Liver (tissue), 9 donors: Measurements from ENCODE around the gene ZNRF2. TPM values are rescaled to one million over a fixed set of nuclear protein-coding genes. Genes with fewer than 3 reads are reported as not detected.

Source experiments
- DNase-seq: peaks from one replicate; pipeline ENCODE4 v3.0.0-alpha.2; 2017; ENCODE audit warnings: low spot score
- H3K27ac ChIP-seq, 2 donors: one replicate each; pipeline ENCODE4 v1.7.0; 2013; ENCODE audit warnings: inconsistent platforms in 2 of 2, low read length in 2 of 2, control low read depth in 1 of 2, low read depth in 1 of 2, mild to moderate bottlenecking in 1 of 2
- H3K27me3 ChIP-seq, 4 donors: one replicate each; pipeline versions ENCODE4 v1.6.1 to v1.7.0; 2013; ENCODE audit warnings: low read length in 3 of 4, inconsistent platforms in 1 of 4, mild to moderate bottlenecking in 1 of 4, moderate library complexity in 1 of 4; ENCODE audit not compliant: control insufficient read depth in 4 of 4, insufficient read depth in 4 of 4
- H3K36me3 ChIP-seq, 4 donors: one replicate each; pipeline versions ENCODE4 v1.6.1 to v1.7.0; 2013; ENCODE audit warnings: low read length in 3 of 4, mild to moderate bottlenecking in 3 of 4, low read depth in 1 of 4, moderate library complexity in 1 of 4; ENCODE audit not compliant: control insufficient read depth in 4 of 4, insufficient read depth in 3 of 4
- H3K4me1 ChIP-seq, 4 donors: one replicate each; pipeline versions ENCODE4 v1.6.1 to v1.7.0; 2013; ENCODE audit warnings: low read length in 3 of 4, mild to moderate bottlenecking in 3 of 4, moderate library complexity in 1 of 4; ENCODE audit not compliant: control insufficient read depth in 4 of 4, insufficient read depth in 4 of 4
- H3K4me3 ChIP-seq, 3 donors: one replicate each; pipeline versions ENCODE4 v1.6.1 to v1.7.0; 2013; ENCODE audit warnings: low read length in 3 of 3, control low read depth in 1 of 3, low read depth in 1 of 3, mild to moderate bottlenecking in 1 of 3
- H3K9ac ChIP-seq, 2 donors: one replicate each; pipeline ENCODE4 v1.7.0; 2013; ENCODE audit warnings: low read length in 2 of 2, mild to moderate bottlenecking in 2 of 2, moderate library complexity in 2 of 2, control low read depth in 1 of 2, low read depth in 1 of 2
- H3K9me3 ChIP-seq, 4 donors: one replicate each; pipeline versions ENCODE4 v1.6.1 to v1.7.0; 2013; ENCODE audit warnings: low read length in 3 of 4; ENCODE audit not compliant: control insufficient read depth in 4 of 4
- FOXA1 ChIP-seq: IDR thresholded peaks from 2 replicates; pipeline ENCODE4 v1.6.1; 2016; ENCODE audit warnings: antibody characterized with exemption
- FOXA2 ChIP-seq: IDR thresholded peaks from 2 replicates; pipeline ENCODE4 v1.6.1; 2016; ENCODE audit warnings: antibody characterized with exemption
- GABPA ChIP-seq, 2 donors: IDR thresholded peaks in 1 of 2; conservative IDR thresholded peaks in 1 of 2; 2 replicates each; pipeline ENCODE4 v1.6.1; 2016; ENCODE audit warnings: antibody characterized with exemption in 2 of 2, mild to moderate bottlenecking in 1 of 2, moderate library complexity in 1 of 2
- HNF4A ChIP-seq, 2 donors: conservative IDR thresholded peaks; 2 replicates each; pipeline ENCODE4 v1.6.1; 2016; ENCODE audit warnings: antibody characterized with exemption in 2 of 2, mild to moderate bottlenecking in 2 of 2
- HNF4G ChIP-seq: IDR thresholded peaks from 2 replicates; pipeline ENCODE4 v1.6.1; 2016; ENCODE audit warnings: antibody characterized with exemption
- JUND ChIP-seq, 2 donors: IDR thresholded peaks; 2 replicates each; pipeline ENCODE4 v1.6.1; 2016; ENCODE audit warnings: antibody characterized with exemption in 2 of 2
- NR2F2 ChIP-seq: IDR thresholded peaks from 2 replicates; pipeline ENCODE4 v1.6.1; 2016; ENCODE audit warnings: antibody characterized with exemption
- RAD21 ChIP-seq, 2 donors: IDR thresholded peaks; 2 replicates each; pipeline ENCODE4 v1.6.1; 2016; ENCODE audit warnings: antibody characterized with exemption in 2 of 2, mild to moderate bottlenecking in 2 of 2
- REST ChIP-seq: IDR thresholded peaks from 2 replicates; pipeline ENCODE4 v1.6.1; 2016; ENCODE audit warnings: antibody characterized with exemption, mild to moderate bottlenecking
- RXRA ChIP-seq, 2 donors: IDR thresholded peaks; 2 replicates each; pipeline ENCODE4 v1.6.1; 2017 to 2018; ENCODE audit warnings: antibody characterized with exemption in 2 of 2, mild to moderate bottlenecking in 1 of 2
- SP1 ChIP-seq: IDR thresholded peaks from 2 replicates; pipeline ENCODE4 v1.6.1; 2018; ENCODE audit warnings: antibody characterized with exemption, mild to moderate bottlenecking
- YY1 ChIP-seq: IDR thresholded peaks from 2 replicates; pipeline ENCODE4 v1.6.1; 2016; ENCODE audit warnings: antibody characterized with exemption, mild to moderate bottlenecking
- WGBS: extraction: QIAGEN DNeasy Blood & Tissue Kit; methylation state at CpG from one replicate; pipeline ENCODE4 v1.1.7; 2013; 5-methylcytosine and 5-hydroxymethylcytosine counted together
- polyA plus RNA-seq, 2 donors: library from polyadenylated mRNA; stranded (reverse) in 1 of 2; unstranded in 1 of 2; fragments of 200-250 nt in 1 of 2; fragments of >200 nt in 1 of 2; fragmentation: Nextera tagmentation in 1 of 2; extraction: Ambion mirVana in 1 of 2; gene quantifications; one replicate each; pipeline versions ENCODE4 v1.2.1 to v1.2.3, GENCODE V29; 2013 to 2015
- total RNA-seq, 2 donors: library from RNA; depleted of rRNA; stranded (reverse); fragments of >200 nt; gene quantifications; one replicate each; pipeline ENCODE4 v1.2.3, GENCODE V29; 2014
- TF ChIP-seq, protein P1 (sequence below): IDR thresholded peaks from 2 replicates; pipeline ENCODE4 v1.6.1; 2016; ENCODE audit warnings: antibody characterized with exemption
- TF ChIP-seq, protein P2 (sequence below): IDR thresholded peaks from 2 replicates; pipeline ENCODE4 v1.6.1; 2016; ENCODE audit warnings: antibody characterized with exemption
- TF ChIP-seq, protein P3 (sequence below): fragments of 150-350 bp; IDR thresholded peaks from 2 replicates; pipeline ENCODE4 v1.5.1; 2017; ENCODE audit warnings: improper control_type of control experiment, low read depth, low read length; ENCODE audit not compliant: missing input control
- TF ChIP-seq, protein P4 (sequence below): IDR thresholded peaks from 2 replicates; pipeline ENCODE4 v1.6.1; 2016; ENCODE audit warnings: antibody characterized with exemption
- donor health status: healthy.
- donor health status: healthy.
- donor health status: healthy.
- donor health status: healthy.
- donor health status: healthy.

The ZNRF2 gene
- total and polyA plus RNA-seq, 4 donors, result 6.9 to 30.0 (median 12.7) TPM

DNA sequence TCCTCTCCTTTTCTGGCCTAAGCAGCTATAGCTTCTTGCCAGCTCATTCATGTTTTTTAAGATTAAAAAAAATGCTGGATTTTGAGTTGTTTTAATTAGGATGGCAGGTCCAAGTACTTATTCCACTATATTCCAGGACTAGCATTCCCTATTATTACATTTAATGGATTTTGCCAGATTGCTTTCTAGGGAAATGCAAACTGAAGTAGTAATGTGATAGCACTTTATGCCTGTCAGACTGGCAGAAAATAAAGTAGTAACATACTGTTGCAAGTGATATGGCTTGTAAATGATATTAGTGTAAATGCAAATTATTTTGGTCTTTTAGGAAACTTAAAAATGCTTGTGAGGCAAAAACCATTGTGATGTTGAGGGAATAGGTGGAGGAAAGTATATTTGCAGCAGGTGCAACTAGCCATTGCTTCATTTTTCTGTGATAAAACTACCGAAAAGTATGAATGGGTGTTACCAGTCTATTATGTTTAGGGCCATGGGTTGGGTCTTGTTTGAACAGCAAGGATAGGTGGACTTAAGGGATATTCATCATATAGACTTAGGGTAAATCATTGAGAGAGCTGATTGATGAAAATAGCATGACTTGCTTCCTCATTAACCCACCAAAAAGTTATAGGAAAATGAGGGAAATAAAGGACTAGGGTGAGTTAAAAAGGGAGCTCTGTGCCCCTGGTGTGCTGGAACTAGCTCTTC, 19.9 kb downstream of the ZNRF2 start:
- WGBS, result 81% methylated on average over 1 of the region's 1 CpG
- Histone ChIP-seq H3K36me3 (no peaks in the 10 kb centered on the region), H3K27ac (no peak overlapping the region), H3K9ac (no peak overlapping the region), H3K4me1 (peaks cover 0 to 16% (median 4%) of the 10 kb centered on the region in 4 donors), H3K9me3 (no peaks in the 10 kb centered on the region), H3K27me3 (no peaks in the 10 kb centered on the region), H3K4me3 (no peak overlapping the region)
- no peak for DNase-seq
- TF ChIP-seq, protein P1, sequence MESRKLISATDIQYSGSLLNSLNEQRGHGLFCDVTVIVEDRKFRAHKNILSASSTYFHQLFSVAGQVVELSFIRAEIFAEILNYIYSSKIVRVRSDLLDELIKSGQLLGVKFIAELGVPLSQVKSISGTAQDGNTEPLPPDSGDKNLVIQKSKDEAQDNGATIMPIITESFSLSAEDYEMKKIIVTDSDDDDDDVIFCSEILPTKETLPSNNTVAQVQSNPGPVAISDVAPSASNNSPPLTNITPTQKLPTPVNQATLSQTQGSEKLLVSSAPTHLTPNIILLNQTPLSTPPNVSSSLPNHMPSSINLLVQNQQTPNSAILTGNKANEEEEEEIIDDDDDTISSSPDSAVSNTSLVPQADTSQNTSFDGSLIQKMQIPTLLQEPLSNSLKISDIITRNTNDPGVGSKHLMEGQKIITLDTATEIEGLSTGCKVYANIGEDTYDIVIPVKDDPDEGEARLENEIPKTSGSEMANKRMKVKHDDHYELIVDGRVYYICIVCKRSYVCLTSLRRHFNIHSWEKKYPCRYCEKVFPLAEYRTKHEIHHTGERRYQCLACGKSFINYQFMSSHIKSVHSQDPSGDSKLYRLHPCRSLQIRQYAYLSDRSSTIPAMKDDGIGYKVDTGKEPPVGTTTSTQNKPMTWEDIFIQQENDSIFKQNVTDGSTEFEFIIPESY, result no peak

- 83% methylated on average over 1 of the region's 1 CpG for whole genome bisulfite sequencing
- no peaks in the 10 kb centered on the region for H3K9me3 ChIP-seq
- H3K9ac ChIP-seq, result no peak overlapping the region
- H3K4me1 ChIP-seq, result peaks cover 0 to 12% (median 4%) of the 10 kb centered on the region in 4 donors
- DNase-seq, result no peak
- no peaks in the 10 kb centered on the region for H3K27me3 ChIP-seq
- no peak overlapping the region for H3K4me3 ChIP-seq
- no peak overlapping the region for H3K27ac ChIP-seq
- TF ChIP-seq GABPA (IDR thresholded peaks at IDR 0.05 in 1 of 2, conservative IDR thresholded peaks at IDR 0.05 in 1 of 2) (no peak), FOXA2 (no peak), FOXA1 (no peak), REST (no peak), NR2F2 (no peak), YY1 (no peak)
- H3K36me3 ChIP-seq, result no peaks in the 10 kb centered on the region
Observed at GRCh38 chr7:30306976-30307375, 22.6 kb downstream of the ZNRF2 start.

DNA sequence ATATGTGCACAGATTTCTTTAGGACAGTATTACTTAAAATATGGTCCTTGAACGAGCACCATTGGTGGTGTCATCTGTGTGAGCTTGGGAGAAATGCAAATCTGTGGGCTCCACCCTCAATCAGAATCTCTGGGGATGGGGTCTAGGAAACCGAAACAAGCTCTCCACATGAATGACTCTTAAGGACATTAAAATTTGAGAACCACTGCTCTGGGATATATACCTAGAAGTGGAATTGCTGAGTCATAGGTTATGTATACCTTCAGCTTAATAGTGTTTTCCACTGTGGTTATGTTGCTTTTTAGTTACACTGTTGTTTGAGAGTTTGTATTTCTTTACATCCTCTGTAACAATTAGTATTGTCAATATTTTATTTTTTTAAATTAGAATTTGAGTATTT, 24.0 kb downstream of the ZNRF2 start:
- WGBS, result 94% methylated on average over 2 of the region's 2 CpGs
- no peak for TF ChIP-seq YY1
- TF ChIP-seq, protein P2, sequence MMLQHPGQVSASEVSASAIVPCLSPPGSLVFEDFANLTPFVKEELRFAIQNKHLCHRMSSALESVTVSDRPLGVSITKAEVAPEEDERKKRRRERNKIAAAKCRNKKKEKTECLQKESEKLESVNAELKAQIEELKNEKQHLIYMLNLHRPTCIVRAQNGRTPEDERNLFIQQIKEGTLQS, result no peak
- TF ChIP-seq, protein P3, sequence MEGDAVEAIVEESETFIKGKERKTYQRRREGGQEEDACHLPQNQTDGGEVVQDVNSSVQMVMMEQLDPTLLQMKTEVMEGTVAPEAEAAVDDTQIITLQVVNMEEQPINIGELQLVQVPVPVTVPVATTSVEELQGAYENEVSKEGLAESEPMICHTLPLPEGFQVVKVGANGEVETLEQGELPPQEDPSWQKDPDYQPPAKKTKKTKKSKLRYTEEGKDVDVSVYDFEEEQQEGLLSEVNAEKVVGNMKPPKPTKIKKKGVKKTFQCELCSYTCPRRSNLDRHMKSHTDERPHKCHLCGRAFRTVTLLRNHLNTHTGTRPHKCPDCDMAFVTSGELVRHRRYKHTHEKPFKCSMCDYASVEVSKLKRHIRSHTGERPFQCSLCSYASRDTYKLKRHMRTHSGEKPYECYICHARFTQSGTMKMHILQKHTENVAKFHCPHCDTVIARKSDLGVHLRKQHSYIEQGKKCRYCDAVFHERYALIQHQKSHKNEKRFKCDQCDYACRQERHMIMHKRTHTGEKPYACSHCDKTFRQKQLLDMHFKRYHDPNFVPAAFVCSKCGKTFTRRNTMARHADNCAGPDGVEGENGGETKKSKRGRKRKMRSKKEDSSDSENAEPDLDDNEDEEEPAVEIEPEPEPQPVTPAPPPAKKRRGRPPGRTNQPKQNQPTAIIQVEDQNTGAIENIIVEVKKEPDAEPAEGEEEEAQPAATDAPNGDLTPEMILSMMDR, result no peak
- TF ChIP-seq, protein P4, sequence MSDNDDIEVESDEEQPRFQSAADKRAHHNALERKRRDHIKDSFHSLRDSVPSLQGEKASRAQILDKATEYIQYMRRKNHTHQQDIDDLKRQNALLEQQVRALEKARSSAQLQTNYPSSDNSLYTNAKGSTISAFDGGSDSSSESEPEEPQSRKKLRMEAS, result no peak
- no peak for TF ChIP-seq FOXA1
- no peak for TF ChIP-seq GABPA (IDR thresholded peaks at IDR 0.05 in 1 of 2, conservative IDR thresholded peaks at IDR 0.05 in 1 of 2)
- TF ChIP-seq REST, result no peak
- TF ChIP-seq RAD21 (IDR thresholded peaks at IDR 0.05), result no peak
- no peak for TF ChIP-seq JUND (IDR thresholded peaks at IDR 0.05)
- no peak for TF ChIP-seq HNF4A (conservative IDR thresholded peaks at IDR 0.05)
- no peak for TF ChIP-seq SP1
- no peak for TF ChIP-seq FOXA2
- TF ChIP-seq HNF4G, result no peak
- TF ChIP-seq RXRA (IDR thresholded peaks at IDR 0.05), result no peak

More for the DNA sequence above, 24.0 kb downstream of the ZNRF2 start:
- no peaks in the 10 kb centered on the region for H3K27me3 ChIP-seq
- no peak overlapping the region for H3K4me3 ChIP-seq
- no peak for DNase-seq
- H3K9me3 ChIP-seq, result no peaks in the 10 kb centered on the region
- H3K36me3 ChIP-seq, result no peaks in the 10 kb centered on the region
- H3K9ac ChIP-seq, result no peak overlapping the region
- no peak overlapping the region for H3K27ac ChIP-seq
- H3K4me1 ChIP-seq, result peaks cover 0 to 17% (median 4%) of the 10 kb centered on the region in 4 donors
